Right cardiac atrium (tissue), 5 donors: ENCODE measurements around the gene SLC15A2. TPM values are rescaled to one million over a fixed set of nuclear protein-coding genes. Genes with fewer than 3 reads are reported as not detected.
A peak's percentile ranks its signal among the peaks of the same experiment; 100 is the strongest.

Source experiments
- ATAC-seq, 2 donors: fragments of 200-7000 bp; cut with Tn5 transposase; one replicate each; pipeline versions ENCODE4 v1.8.0 to v1.9.1; 2020; ENCODE audit warnings: moderate library complexity in 2 of 2, mild to moderate bottlenecking in 1 of 2
- DNase-seq, 3 donors: peaks; one replicate each; pipeline ENCODE4 v3.0.0-alpha.2; 2020
- H3K27ac ChIP-seq: one replicate; pipeline ENCODE4 v1.5.1; 2013; ENCODE audit warnings: mild to moderate bottlenecking, low read length, control low read depth, moderate library complexity
- H3K27me3 ChIP-seq: one replicate; pipeline ENCODE4 v1.6.1; 2013; ENCODE audit not compliant: control insufficient read depth, insufficient read depth
- H3K4me1 ChIP-seq: one replicate; pipeline ENCODE4 v1.6.1; 2013; ENCODE audit warnings: low read length; ENCODE audit not compliant: control insufficient read depth, insufficient read depth
- H3K4me3 ChIP-seq: one replicate; pipeline ENCODE4 v1.5.1; 2013; ENCODE audit warnings: low read length, control low read depth
- H3K9me3 ChIP-seq: one replicate; pipeline ENCODE4 v1.6.1; 2013; ENCODE audit warnings: low read length; ENCODE audit not compliant: control insufficient read depth
- WGBS: extraction: QIAGEN DNeasy Blood & Tissue Kit; methylation state at CpG from one replicate; pipeline ENCODE4 v1.1.7; 2013; 5-methylcytosine and 5-hydroxymethylcytosine counted together
- intact Hi-C, 4 donors: fragments of 100-400 bp; cut with DNase I; formaldehyde crosslinking; loops; one replicate each; pipeline versions ENCODE4 v1.11.0 to v1.14.0; 2022 to 2023
- polyA plus RNA-seq: library from polyadenylated mRNA; stranded (reverse); fragments of 200-250 nt; gene quantifications from one replicate; pipeline ENCODE4 v1.2.3, GENCODE V29; 2013
- total RNA-seq, 4 donors: library from RNA; stranded (reverse); fragmentation: NEBNext Ultra II Directional; extraction: Animal tissue kit (Norgen Biotek cat#: 25700); gene quantifications; one replicate each; pipeline ENCODE4 v1.2.1, GENCODE V29; 2021
- donor health status: healthy with polysubstance abuse.
- donor health status: DM: no; HTN: yes; CAD: no.
- donor health status: DM: no; HTN: no; CAD: no.
- donor health status: DM: no; HTN: yes; CAD: no; lungs with severe emphysema.
- donor health status: DM: yes; HTN: yes; CAD: no.

Gene SLC15A2
- total and polyA plus RNA-seq, 5 donors: 0.56 to 8.5 (median 5.1) TPM

GRCh38 chr3:121883507-121883906, 10.7 kb upstream of the SLC15A2 start:
- no peak for DNase-seq
- Histone ChIP-seq H3K27me3 (no peaks in the 10 kb centered on the region), H3K27ac (no peak overlapping the region), H3K9me3 (no peaks in the 10 kb centered on the region), H3K4me3 (no peak overlapping the region), H3K4me1 (no peaks in the 10 kb centered on the region)
- intact Hi-C loops: no loop called here
- 24% methylated on average over 1 of the region's 1 CpG for WGBS
- ATAC-seq: no peak

GRCh38 chr3:121885386-121885785, 8.8 kb upstream of the SLC15A2 start:
- 90% methylated on average over 2 of the region's 2 CpGs for WGBS
- intact Hi-C loops: no loop called here

GRCh38 chr3:121895121-121895520, 920 bp downstream of the SLC15A2 start:
- Histone ChIP-seq H3K4me3 (no peak overlapping the region), H3K27me3 (no peaks in the 10 kb centered on the region), H3K27ac (no peak overlapping the region), H3K9me3 (no peaks in the 10 kb centered on the region), H3K4me1 (peaks cover 2% of the 10 kb centered on the region)
- ATAC-seq (no peak), DNase-seq (no peak)
- intact Hi-C loops: no loop called here
- WGBS: 1% methylated on average over 1 of the region's 1 CpG

More at GRCh38 chr3:121885386-121885785, 8.8 kb upstream of the SLC15A2 start:
- no peak overlapping the region for H3K27ac ChIP-seq
- H3K4me1 ChIP-seq: no peaks in the 10 kb centered on the region
- no peak overlapping the region for H3K4me3 ChIP-seq
- DNase-seq (no peak), ATAC-seq (no peak)
- no peaks in the 10 kb centered on the region for H3K9me3 ChIP-seq
- H3K27me3 ChIP-seq: no peaks in the 10 kb centered on the region

- Histone ChIP-seq H3K4me3 (no peak overlapping the region), H3K9me3 (no peaks in the 10 kb centered on the region), H3K27ac (no peak overlapping the region), H3K27me3 (no peaks in the 10 kb centered on the region), H3K4me1 (peaks cover 2% of the 10 kb centered on the region)
- ATAC-seq (no peak), DNase-seq (no peak)
- intact Hi-C loops: no loop called here
These were observed 1.5 kb downstream of the SLC15A2 start for GRCh38 chr3:121895736-121896135.

- DNase-seq (no peak), ATAC-seq (no peak)
- Histone ChIP-seq H3K9me3 (no peaks in the 10 kb centered on the region), H3K27me3 (no peaks in the 10 kb centered on the region), H3K4me3 (no peak overlapping the region), H3K4me1 (peaks cover 2% of the 10 kb centered on the region), H3K27ac (no peak overlapping the region)
- intact Hi-C loops: no loop called here
These were observed 2.6 kb downstream of the SLC15A2 start for GRCh38 chr3:121896823-121897222.

GRCh38 chr3:121897296-121897695, 3.1 kb downstream of the SLC15A2 start:
- ATAC-seq (no peak), DNase-seq (no peak)
- intact Hi-C loops: no loop called here
- 79% methylated on average over 3 of the region's 3 CpGs for WGBS
- Histone ChIP-seq H3K4me3 (no peak overlapping the region), H3K9me3 (no peaks in the 10 kb centered on the region), H3K27me3 (no peaks in the 10 kb centered on the region), H3K27ac (no peak overlapping the region), H3K4me1 (peaks cover 2% of the 10 kb centered on the region)

- Histone ChIP-seq H3K4me3 (no peak overlapping the region), H3K9me3 (no peaks in the 10 kb centered on the region), H3K27ac (no peak overlapping the region), H3K4me1 (no peaks in the 10 kb centered on the region), H3K27me3 (no peaks in the 10 kb centered on the region)
- 79% methylated on average over 2 of the region's 2 CpGs for WGBS
- ATAC-seq (no peak), DNase-seq (no peak)
- intact Hi-C loops: no loop called here
These were observed 19.2 kb downstream of the SLC15A2 start for GRCh38 chr3:121913305-121913990.

GRCh38 chr3:121914081-121914998, 20.1 kb downstream of the SLC15A2 start:
- ATAC-seq (no peak), DNase-seq (peak in 1 of 3 donors; percentile 30)
- intact Hi-C loops: no loop called here
- Histone ChIP-seq H3K27ac (no peak overlapping the region), H3K9me3 (no peaks in the 10 kb centered on the region), H3K27me3 (no peaks in the 10 kb centered on the region), H3K4me3 (no peak overlapping the region), H3K4me1 (no peaks in the 10 kb centered on the region)
- 74% methylated on average over 12 of the region's 12 CpGs for WGBS

GRCh38 chr3:121916189-121916588, 22.0 kb downstream of the SLC15A2 start:
- H3K27ac ChIP-seq: no peak overlapping the region
- intact Hi-C loops: no loop called here
- H3K9me3 ChIP-seq: no peaks in the 10 kb centered on the region
- H3K4me1 ChIP-seq: no peaks in the 10 kb centered on the region
- no peak overlapping the region for H3K4me3 ChIP-seq
- ATAC-seq: no peak
- no peak for DNase-seq
- no peaks in the 10 kb centered on the region for H3K27me3 ChIP-seq

GRCh38 chr3:121918779-121919483, 24.7 kb downstream of the SLC15A2 start:
- 78% methylated on average over 19 of the region's 19 CpGs for WGBS
- no peak overlapping the region for H3K4me3 ChIP-seq
- H3K27ac ChIP-seq: no peak overlapping the region
- intact Hi-C loops: no loop called here
- DNase-seq: no peak
- ATAC-seq: no peak
- H3K9me3 ChIP-seq: no peaks in the 10 kb centered on the region
- no peaks in the 10 kb centered on the region for H3K4me1 ChIP-seq
- no peaks in the 10 kb centered on the region for H3K27me3 ChIP-seq

- no peak overlapping the region for H3K4me3 ChIP-seq
- ATAC-seq: no peak
- intact Hi-C loops: no loop called here
- H3K27ac ChIP-seq: no peak overlapping the region
- H3K4me1 ChIP-seq: no peaks in the 10 kb centered on the region
- no peaks in the 10 kb centered on the region for H3K9me3 ChIP-seq
- WGBS: 51% methylated on average over 3 of the region's 3 CpGs
- no peaks in the 10 kb centered on the region for H3K27me3 ChIP-seq
- DNase-seq: no peak
These were observed 30.5 kb downstream of the SLC15A2 start for GRCh38 chr3:121924734-121925133.
